Right renal pelvis (tissue), 4 donors: ENCODE results near the gene RNGTT. TPM values are rescaled to one million over a fixed set of nuclear protein-coding genes. Genes with fewer than 3 reads are reported as not detected.
A peak's percentile ranks its signal among the peaks of the same experiment; 100 is the strongest.

Experiments used
- DNase-seq, 4 donors: peaks; one replicate each; pipeline ENCODE4 v3.0.0-alpha.2; 2013; ENCODE audit warnings: low read depth in 4 of 4, low spot score in 3 of 4, missing footprints in 1 of 4
- polyA plus RNA-seq, 4 donors: library from polyadenylated mRNA; unstranded; fragments of 120-200 nt; gene quantifications; one replicate each; pipeline ENCODE4 v1.2.1, GENCODE V29; 2013; ENCODE audit not compliant: insufficient read length in 4 of 4

RNGTT gene
- polyA plus RNA-seq, 4 donors = 15.8 to 19.0 (median 17.8) TPM

DNA sequence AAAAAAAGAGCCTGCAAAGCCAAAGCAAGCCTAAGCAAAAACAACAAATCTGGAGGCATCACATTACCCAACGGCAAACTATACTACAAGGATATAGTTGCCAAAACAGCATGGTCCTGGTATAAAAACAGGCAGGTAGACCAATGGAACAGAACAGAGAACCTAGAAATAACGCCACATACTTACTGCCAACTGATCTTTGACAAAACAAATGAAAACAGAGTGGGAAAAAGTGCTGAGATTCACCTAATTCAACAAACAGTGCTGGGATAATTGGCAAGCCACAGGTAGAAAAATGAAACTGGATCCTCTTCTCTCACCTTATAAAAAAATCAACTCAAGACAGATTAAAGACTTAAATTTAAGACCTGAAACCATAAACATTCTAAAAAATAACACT, 291.8 kb downstream of the RNGTT start:
- no peak for DNase-seq

- peak in 1 of 4 donors; percentile 2 for DNase-seq
Measured at GRCh38 chr6:88670369-88670768, 293.0 kb downstream of the RNGTT start.

- DNase-seq = no peak
Measured at GRCh38 chr6:88669475-88669874, 293.9 kb downstream of the RNGTT start.

DNA sequence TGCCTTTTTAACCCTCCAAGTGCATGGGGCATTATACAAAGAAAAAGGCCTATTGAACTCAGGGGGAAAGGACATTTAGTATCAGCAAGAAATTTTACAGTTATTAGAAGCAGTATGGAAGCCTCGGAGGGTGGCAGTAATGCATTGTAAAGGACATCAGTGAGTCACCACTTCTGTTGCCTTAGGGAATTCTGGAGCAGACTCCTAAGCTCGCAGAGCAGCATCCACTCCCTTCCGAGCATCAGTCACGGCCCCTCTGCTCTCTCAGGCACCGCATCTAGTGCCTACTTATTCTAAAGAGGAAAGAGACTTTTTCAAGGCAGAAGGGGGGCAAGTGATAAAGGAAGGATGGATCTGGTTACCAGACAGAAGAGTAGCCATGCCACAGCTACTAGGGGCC, 296.5 kb downstream of the RNGTT start:
- no peak for DNase-seq

DNA sequence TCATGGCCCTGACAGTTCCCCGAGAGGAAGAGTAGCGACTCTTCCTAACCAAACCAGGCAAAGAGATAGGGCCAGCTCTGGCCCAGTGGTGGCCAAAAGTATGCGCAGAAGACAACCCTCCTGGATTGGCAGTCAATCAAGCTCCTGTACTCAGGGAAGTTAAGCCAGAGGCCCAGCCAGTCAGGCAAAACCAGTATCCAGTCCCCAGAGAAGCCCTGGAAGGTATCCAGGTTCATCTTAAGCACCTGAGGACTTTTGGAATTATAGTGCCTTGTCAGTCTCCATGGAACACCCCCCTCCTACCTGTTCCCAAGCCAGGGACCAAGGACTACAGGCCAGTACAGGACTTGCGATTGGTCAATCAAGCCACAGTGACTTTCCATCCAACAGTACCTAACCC, 298.3 kb downstream of the RNGTT start:
- DNase-seq = no peak

DNA sequence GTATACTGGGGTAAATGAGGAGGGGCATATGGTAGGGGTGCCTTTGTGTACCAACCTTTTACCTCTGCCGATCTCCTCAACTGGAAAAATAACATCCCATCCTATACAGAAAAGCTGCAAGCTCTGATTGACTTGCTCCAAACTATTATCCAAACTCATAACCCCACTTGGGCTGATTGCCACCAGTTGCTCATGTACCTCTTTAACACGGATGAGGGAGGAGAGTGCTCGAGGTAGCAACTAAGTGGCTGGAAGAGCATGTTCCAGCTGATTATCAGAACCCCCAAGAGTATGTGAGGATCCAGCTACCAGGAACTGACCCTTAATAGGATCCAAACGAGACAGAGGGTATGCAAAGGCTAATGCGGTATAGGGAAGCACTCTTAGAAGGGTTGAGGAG, 299.6 kb downstream of the RNGTT start:
- no peak for DNase-seq

DNA sequence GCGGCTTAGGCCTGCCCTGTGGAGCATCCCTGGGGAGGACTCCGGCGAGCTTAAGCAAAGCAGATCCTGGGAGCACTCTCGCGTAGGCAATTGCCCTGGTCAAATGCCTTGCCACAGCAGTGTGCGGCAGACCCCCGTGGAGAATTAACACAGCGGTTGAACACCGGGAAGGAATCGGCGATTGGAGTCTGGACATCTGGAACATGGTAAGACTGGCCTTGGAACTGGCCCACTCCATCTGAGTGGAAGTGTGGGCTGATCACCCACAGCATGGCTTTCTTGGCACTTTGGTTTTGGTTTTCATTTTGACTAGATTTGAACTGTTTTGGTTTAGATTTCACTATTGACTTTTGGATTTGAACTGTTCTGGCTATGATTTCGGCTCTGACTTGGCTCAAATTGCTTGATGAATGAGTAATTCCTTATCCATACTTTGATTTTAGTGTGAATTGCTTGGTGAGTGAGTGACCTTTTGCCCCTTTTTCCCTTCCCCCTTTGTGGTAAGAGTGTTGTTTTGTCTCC, 300.7 kb downstream of the RNGTT start:
- no peak for DNase-seq

DNA sequence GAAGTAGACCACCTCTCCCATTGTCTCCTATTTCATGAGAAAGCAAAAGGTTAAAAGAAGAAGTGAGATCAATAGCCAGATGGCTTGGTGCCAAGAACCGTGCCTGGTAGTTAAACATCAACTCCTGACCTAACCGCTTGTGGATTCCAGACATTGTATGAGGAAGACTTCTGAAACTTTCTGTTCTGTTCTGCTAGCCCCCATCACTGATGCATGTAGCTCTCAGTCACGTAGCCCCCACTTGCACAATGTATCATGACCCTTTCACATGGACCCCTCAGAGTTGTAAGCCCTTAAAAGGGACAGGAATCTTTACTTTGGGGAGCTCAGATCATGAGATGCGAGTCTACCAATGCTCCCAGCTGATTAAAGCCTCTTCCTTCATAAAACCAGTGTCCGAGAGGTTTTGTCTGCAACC, 301.2 kb downstream of the RNGTT start:
- no peak for DNase-seq

DNA sequence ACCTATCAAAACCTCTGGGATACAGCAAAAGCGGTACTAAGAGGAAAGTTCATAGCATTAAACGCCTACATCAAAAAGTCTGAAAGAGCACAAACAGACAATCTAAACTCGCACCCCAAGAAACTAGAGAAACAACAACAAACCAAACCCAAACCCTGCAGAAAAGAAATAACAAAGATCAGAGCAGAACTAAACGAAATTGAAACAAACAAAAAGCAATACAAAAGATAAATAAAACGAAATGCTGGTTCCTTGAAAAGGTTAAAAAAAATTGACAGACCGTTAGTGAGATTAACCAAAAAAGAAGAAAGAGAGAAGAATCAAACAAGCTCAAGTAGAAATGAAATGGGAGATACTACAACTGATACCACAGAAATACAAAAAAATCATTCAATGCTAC, 302.3 kb downstream of the RNGTT start:
- no peak for DNase-seq

GRCh38 chr6:88655586-88655985, 307.8 kb downstream of the RNGTT start:
- DNase-seq = no peak

DNA sequence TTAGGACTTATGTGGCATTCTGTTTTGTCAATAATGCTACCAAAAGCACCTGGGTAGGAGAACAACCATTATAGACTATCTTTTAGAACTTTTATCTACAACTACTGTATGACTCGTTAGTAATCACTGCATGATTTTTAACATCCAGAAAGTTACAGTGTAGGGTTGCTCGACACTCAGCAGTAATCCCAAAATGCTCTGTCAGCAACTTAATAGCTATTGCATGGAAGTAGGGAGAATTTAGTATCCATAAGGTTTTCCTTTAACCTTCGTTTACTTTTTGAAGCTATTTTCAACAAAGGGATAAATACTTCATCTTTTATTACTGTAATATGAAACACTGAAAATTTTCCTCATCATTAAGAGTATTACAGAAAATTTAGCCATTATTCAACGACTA, 309.5 kb downstream of the RNGTT start:
- DNase-seq = no peak

GRCh38 chr6:88651400-88651799, 312.0 kb downstream of the RNGTT start:
- DNase-seq = no peak

- no peak for DNase-seq
Measured at GRCh38 chr6:88650979-88651378, 312.4 kb downstream of the RNGTT start.

GRCh38 chr6:88650029-88650619, 313.3 kb downstream of the RNGTT start:
- DNase-seq = no peak

- peak; percentile 12 to 20 (median 14) for DNase-seq
Measured at GRCh38 chr6:88641178-88641903, 322.1 kb downstream of the RNGTT start.

GRCh38 chr6:88637761-88638545, 325.5 kb downstream of the RNGTT start:
- DNase-seq = no peak

GRCh38 chr6:88636871-88637270, 326.5 kb downstream of the RNGTT start:
- no peak for DNase-seq

GRCh38 chr6:88633782-88634181, 329.6 kb downstream of the RNGTT start:
- no peak for DNase-seq

DNA sequence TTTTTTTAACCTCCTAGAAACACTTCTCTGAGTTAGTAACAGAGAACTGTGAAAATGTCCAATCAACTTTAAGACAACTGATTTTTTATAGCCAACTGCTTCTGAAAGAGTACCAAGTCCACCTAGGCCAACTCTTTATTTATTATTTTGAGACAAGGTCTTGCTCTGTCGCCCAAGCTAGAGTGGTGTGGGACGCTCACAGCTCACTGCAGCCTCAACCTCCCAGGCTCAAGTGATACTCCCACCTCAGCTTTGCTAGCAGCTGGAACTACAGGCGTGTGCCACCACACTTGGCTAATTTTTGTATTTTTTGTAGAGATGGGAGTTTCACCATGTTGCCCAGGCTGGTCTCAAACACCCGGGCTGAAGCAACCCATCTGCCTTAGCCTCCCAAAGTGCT, 331.6 kb downstream of the RNGTT start:
- no peak for DNase-seq

GRCh38 chr6:88629838-88630494, 333.5 kb downstream of the RNGTT start:
- no peak for DNase-seq

- no peak for DNase-seq
Measured at GRCh38 chr6:88626460-88626859, 337.0 kb downstream of the RNGTT start.
